Measurements from ENCODE around the gene GPRIN3.

DNA sequence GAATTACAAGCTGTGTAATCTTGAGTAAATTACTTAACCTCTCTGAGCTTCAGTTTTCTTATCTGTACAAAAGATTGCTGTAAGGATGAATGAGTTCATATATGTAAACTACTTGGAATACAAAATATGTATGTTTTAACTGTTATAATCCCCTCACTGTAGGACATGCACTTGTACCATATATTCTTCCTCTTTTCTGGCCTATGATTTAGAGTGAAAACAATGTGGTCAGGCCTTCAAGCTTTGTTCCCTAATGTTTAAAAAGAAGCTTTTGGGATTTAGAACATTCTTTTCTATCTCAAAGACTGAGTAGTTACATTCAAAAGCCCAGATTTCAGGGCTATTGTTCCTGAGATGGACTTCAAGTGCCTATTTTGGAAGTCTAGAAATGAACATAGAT, 26.7 kb upstream of the GPRIN3 start:
- TF ChIP-seq, protein P1, sequence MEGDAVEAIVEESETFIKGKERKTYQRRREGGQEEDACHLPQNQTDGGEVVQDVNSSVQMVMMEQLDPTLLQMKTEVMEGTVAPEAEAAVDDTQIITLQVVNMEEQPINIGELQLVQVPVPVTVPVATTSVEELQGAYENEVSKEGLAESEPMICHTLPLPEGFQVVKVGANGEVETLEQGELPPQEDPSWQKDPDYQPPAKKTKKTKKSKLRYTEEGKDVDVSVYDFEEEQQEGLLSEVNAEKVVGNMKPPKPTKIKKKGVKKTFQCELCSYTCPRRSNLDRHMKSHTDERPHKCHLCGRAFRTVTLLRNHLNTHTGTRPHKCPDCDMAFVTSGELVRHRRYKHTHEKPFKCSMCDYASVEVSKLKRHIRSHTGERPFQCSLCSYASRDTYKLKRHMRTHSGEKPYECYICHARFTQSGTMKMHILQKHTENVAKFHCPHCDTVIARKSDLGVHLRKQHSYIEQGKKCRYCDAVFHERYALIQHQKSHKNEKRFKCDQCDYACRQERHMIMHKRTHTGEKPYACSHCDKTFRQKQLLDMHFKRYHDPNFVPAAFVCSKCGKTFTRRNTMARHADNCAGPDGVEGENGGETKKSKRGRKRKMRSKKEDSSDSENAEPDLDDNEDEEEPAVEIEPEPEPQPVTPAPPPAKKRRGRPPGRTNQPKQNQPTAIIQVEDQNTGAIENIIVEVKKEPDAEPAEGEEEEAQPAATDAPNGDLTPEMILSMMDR (IDR thresholded peaks at IDR 0.05) = no peak
- TF ChIP-seq POLR2AphosphoS5 (IDR thresholded peaks at IDR 0.05) = no peak
- no peak for TF ChIP-seq POLR2A (IDR thresholded peaks at IDR 0.05)
